GM23248 (cell line): ENCODE measurements around the gene PTPRN.

Experiments
- EZH2 ChIP-seq: fragments of 200-600 bp; sonication (generic); IDR thresholded peaks from 2 replicates; pipeline ENCODE4 v1.6.1; 2018; ENCODE audit warnings: antibody characterized with exemption, mild to moderate bottlenecking; ENCODE audit not compliant: insufficient read depth, poor library complexity, severe bottlenecking
- EZH2phosphoT487 ChIP-seq: fragments of 200-600 bp; sonication (generic); IDR thresholded peaks from 2 replicates; pipeline ENCODE4 v1.6.1; 2018; ENCODE audit warnings: antibody characterized with exemption, moderate library complexity, mild to moderate bottlenecking, low read depth; ENCODE audit not compliant: insufficient read depth

- TF ChIP-seq EZH2 (no peak), EZH2phosphoT487 (no peak)
Measured at GRCh38 chr2:219266886-219267285, 42.3 kb downstream of the PTPRN start.
